Astrocyte (in vitro differentiated cells and primary cell): ENCODE measurements around the gene MAP1A. TPM values are rescaled to one million over a fixed set of nuclear protein-coding genes. Genes with fewer than 3 reads are reported as not detected.

ENCODE experiments used
- DNase-seq: peaks from one replicate; pipeline ENCODE4 v3.0.0-alpha.2; 2010; ENCODE audit warnings: low read depth
- FAIRE-seq: peaks from 2 replicates; lab custom pipeline; 2011; peaks lifted over from hg19 to GRCh38; lab: Jason Lieb, UNC
- H2AFZ ChIP-seq: 2 replicates; pipeline ENCODE4 v1.6.0; 2012; ENCODE audit warnings: low read depth, low read length, inconsistent platforms
- H3K27ac ChIP-seq: 2 replicates; pipeline ENCODE4 v1.5.1; 2011; ENCODE audit warnings: low read depth, low read length, inconsistent platforms
- H3K27me3 ChIP-seq: 2 replicates; pipeline ENCODE4 v1.6.0; 2011; ENCODE audit warnings: low read length, inconsistent platforms; ENCODE audit not compliant: insufficient read depth
- H3K36me3 ChIP-seq: 2 replicates; pipeline ENCODE4 v1.5.1; 2011; ENCODE audit warnings: low read length, inconsistent platforms; ENCODE audit not compliant: insufficient read depth
- H3K4me1 ChIP-seq: 2 replicates; pipeline ENCODE4 v1.5.1; 2011; ENCODE audit warnings: low read length, inconsistent platforms; ENCODE audit not compliant: insufficient read depth
- H3K4me2 ChIP-seq: 2 replicates; pipeline ENCODE4 v1.6.0; 2012; ENCODE audit warnings: low read length, inconsistent platforms
- H3K4me3 ChIP-seq: 2 replicates; pipeline ENCODE4 v1.5.1; 2011; ENCODE audit warnings: low read depth, mild to moderate bottlenecking, low read length, inconsistent platforms; ENCODE audit not compliant: insufficient read depth
- H3K79me2 ChIP-seq: 2 replicates; pipeline ENCODE4 v1.6.0; 2012; ENCODE audit warnings: mild to moderate bottlenecking, low read length, inconsistent platforms; ENCODE audit not compliant: insufficient read depth
- H3K9ac ChIP-seq: 2 replicates; pipeline ENCODE4 v1.6.0; 2012; ENCODE audit warnings: mild to moderate bottlenecking, low read length, inconsistent platforms
- H3K9me3 ChIP-seq: 2 replicates; pipeline ENCODE4 v1.5.1; 2012; ENCODE audit warnings: low read depth, mild to moderate bottlenecking, low read length, inconsistent platforms; ENCODE audit not compliant: insufficient read depth
- H4K20me1 ChIP-seq: 2 replicates; pipeline ENCODE4 v1.6.0; 2012; ENCODE audit warnings: low read length, inconsistent platforms; ENCODE audit not compliant: insufficient read depth
- H3K27ac Mint-ChIP-seq: one replicate; pipeline ENCODE4 v1.8.0; 2021; ENCODE audit warnings: mild to moderate bottlenecking, mixed read lengths; ENCODE audit not compliant: unreplicated experiment
- H3K27me3 Mint-ChIP-seq: one replicate; pipeline ENCODE4 v1.8.0; 2021; ENCODE audit warnings: low read depth, mixed read lengths; ENCODE audit not compliant: unreplicated experiment
- H3K36me3 Mint-ChIP-seq: one replicate; pipeline ENCODE4 v1.8.0; 2021; ENCODE audit warnings: low read depth, mixed read lengths; ENCODE audit not compliant: unreplicated experiment
- H3K4me1 Mint-ChIP-seq: one replicate; pipeline ENCODE4 v1.8.0; 2021; ENCODE audit warnings: low read depth, mixed read lengths; ENCODE audit not compliant: unreplicated experiment
- H3K4me3 Mint-ChIP-seq: one replicate; pipeline ENCODE4 v1.8.0; 2021; ENCODE audit warnings: mild to moderate bottlenecking, moderate library complexity, mixed read lengths; ENCODE audit not compliant: unreplicated experiment
- H3K9me3 Mint-ChIP-seq: one replicate; pipeline ENCODE4 v1.8.0; 2021; ENCODE audit warnings: mild to moderate bottlenecking, mixed read lengths; ENCODE audit not compliant: unreplicated experiment
- EZH2 ChIP-seq: IDR thresholded peaks from 2 replicates; pipeline ENCODE4 v1.6.1; 2012; ENCODE audit warnings: mild to moderate bottlenecking, low read length, inconsistent platforms; ENCODE audit not compliant: insufficient read depth
- total RNA-seq: library from RNA; stranded (reverse); gene quantifications from 2 replicates; pipeline ENCODE4 v1.2.1, GENCODE V29; 2021
- TF ChIP-seq, protein P1 (sequence below): IDR thresholded peaks from 2 replicates; pipeline ENCODE4 v1.5.1; 2011; ENCODE audit warnings: low read depth, mild to moderate bottlenecking, inconsistent platforms, low read length, moderate library complexity; ENCODE audit not compliant: insufficient read depth

MAP1A gene
- total RNA-seq, 1 donor from 2014 or later, result 142 TPM

DNA sequence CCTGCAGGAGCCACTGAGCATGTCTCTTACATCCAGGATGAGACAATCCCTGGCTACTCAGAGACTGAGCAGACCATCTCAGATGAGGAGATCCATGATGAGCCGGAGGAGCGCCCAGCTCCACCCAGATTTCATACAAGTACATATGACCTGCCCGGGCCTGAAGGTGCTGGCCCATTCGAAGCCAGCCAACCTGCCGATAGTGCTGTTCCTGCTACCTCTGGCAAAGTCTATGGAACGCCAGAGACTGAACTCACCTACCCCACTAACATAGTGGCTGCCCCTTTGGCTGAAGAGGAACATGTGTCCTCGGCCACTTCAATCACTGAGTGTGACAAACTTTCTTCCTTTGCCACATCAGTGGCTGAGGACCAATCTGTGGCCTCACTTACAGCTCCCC is 6.2 kb downstream of the MAP1A start:
- peaks cover 8% of the 10 kb centered on the region for H3K9me3 Mint-ChIP-seq
- Histone ChIP-seq H3K4me2 (no peak overlapping the region), H3K79me2 (peaks cover 19% of the 10 kb centered on the region), H3K4me1 (peaks cover 6% of the 10 kb centered on the region), H3K4me3 (no peak overlapping the region), H2AFZ (no peak overlapping the region), H3K27ac (no peak overlapping the region), H3K9me3 (no peaks in the 10 kb centered on the region), H3K36me3 (peaks cover 47% of the 10 kb centered on the region), H4K20me1 (peaks cover 88% of the 10 kb centered on the region), H3K27me3 (no peaks in the 10 kb centered on the region), H3K9ac (no peak overlapping the region)
- no peak for DNase-seq
- no peaks in the 10 kb centered on the region for H3K27me3 Mint-ChIP-seq
- peaks cover 63% of the 10 kb centered on the region for H3K36me3 Mint-ChIP-seq
- no peak overlapping the region for H3K27ac Mint-ChIP-seq
- TF ChIP-seq, protein P1, sequence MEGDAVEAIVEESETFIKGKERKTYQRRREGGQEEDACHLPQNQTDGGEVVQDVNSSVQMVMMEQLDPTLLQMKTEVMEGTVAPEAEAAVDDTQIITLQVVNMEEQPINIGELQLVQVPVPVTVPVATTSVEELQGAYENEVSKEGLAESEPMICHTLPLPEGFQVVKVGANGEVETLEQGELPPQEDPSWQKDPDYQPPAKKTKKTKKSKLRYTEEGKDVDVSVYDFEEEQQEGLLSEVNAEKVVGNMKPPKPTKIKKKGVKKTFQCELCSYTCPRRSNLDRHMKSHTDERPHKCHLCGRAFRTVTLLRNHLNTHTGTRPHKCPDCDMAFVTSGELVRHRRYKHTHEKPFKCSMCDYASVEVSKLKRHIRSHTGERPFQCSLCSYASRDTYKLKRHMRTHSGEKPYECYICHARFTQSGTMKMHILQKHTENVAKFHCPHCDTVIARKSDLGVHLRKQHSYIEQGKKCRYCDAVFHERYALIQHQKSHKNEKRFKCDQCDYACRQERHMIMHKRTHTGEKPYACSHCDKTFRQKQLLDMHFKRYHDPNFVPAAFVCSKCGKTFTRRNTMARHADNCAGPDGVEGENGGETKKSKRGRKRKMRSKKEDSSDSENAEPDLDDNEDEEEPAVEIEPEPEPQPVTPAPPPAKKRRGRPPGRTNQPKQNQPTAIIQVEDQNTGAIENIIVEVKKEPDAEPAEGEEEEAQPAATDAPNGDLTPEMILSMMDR, result no peak
- peaks cover 14% of the 10 kb centered on the region for H3K4me1 Mint-ChIP-seq
- H3K4me3 Mint-ChIP-seq, result no peak overlapping the region
- no peak for FAIRE-seq

DNA sequence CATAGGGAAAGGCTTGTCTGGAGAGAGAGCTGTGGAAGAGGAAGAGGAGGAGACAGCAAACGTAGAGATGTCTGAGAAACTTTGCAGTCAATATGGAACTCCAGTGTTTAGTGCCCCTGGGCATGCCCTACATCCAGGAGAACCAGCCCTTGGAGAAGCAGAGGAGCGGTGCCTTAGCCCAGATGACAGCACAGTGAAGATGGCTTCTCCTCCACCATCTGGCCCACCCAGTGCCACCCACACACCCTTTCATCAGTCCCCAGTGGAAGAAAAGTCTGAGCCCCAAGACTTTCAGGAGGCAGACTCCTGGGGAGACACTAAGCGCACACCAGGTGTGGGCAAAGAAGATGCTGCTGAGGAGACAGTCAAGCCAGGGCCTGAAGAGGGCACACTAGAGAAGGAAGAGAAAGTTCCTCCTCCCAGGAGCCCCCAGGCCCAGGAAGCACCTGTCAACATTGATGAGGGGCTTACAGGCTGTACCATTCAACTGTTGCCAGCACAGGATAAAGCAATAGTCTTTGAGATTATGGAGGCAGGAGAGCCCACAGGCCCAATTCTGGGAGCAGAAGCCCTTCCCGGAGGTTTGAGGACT is 6.9 kb downstream of the MAP1A start:
- peaks cover 12% of the 10 kb centered on the region for H3K79me2 ChIP-seq
- FAIRE-seq (no peak), DNase-seq (no peak)
- no peak overlapping the region for H3K27ac ChIP-seq
- H3K27ac Mint-ChIP-seq, result no peak overlapping the region
- no peak overlapping the region for H3K4me2 ChIP-seq
- no peaks in the 10 kb centered on the region for H3K4me1 ChIP-seq
- no peak overlapping the region for H3K9ac ChIP-seq
- H3K36me3 Mint-ChIP-seq, result peaks cover 65% of the 10 kb centered on the region
- H3K9me3 ChIP-seq, result no peaks in the 10 kb centered on the region
- H2AFZ ChIP-seq, result no peak overlapping the region
- H3K4me1 Mint-ChIP-seq, result peaks cover 9% of the 10 kb centered on the region
- peaks cover 47% of the 10 kb centered on the region for H3K36me3 ChIP-seq
- peaks cover 8% of the 10 kb centered on the region for H3K9me3 Mint-ChIP-seq
- H3K27me3 ChIP-seq, result no peaks in the 10 kb centered on the region
- H3K4me3 Mint-ChIP-seq, result no peak overlapping the region
- no peaks in the 10 kb centered on the region for H3K27me3 Mint-ChIP-seq
- H3K4me3 ChIP-seq, result no peak overlapping the region
- TF ChIP-seq, protein P1, result no peak
- no peak for TF ChIP-seq EZH2
- H4K20me1 ChIP-seq, result peaks cover 81% of the 10 kb centered on the region

DNA sequence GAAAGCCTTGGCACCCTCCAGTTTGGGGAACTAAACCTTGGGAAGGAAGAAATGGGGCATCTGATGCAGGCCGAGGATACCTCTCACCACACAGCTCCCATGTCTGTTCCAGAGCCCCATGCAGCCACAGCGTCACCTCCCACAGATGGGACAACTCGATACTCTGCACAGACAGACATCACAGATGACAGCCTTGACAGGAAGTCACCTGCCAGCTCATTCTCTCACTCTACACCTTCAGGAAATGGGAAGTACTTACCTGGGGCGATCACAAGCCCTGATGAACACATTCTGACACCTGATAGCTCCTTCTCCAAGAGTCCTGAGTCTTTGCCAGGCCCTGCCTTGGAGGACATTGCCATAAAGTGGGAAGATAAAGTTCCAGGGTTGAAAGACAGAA is 7.7 kb downstream of the MAP1A start:
- no peak for DNase-seq

More for the DNA sequence above, 7.7 kb downstream of the MAP1A start:
- Histone ChIP-seq H3K36me3 (peaks cover 51% of the 10 kb centered on the region), H3K4me3 (no peak overlapping the region), H2AFZ (no peak overlapping the region), H3K79me2 (peaks cover 5% of the 10 kb centered on the region), H3K4me2 (no peak overlapping the region), H3K27me3 (no peaks in the 10 kb centered on the region), H3K9me3 (no peaks in the 10 kb centered on the region), H3K27ac (no peak overlapping the region), H3K4me1 (no peaks in the 10 kb centered on the region), H4K20me1 (peaks cover 73% of the 10 kb centered on the region), H3K9ac (no peak overlapping the region)
- no peak overlapping the region for H3K27ac Mint-ChIP-seq
- TF ChIP-seq, protein P1, result no peak
- no peak for TF ChIP-seq EZH2
- H3K36me3 Mint-ChIP-seq, result peaks cover 73% of the 10 kb centered on the region
- peak overlapping the region; percentile 14 for H3K4me3 Mint-ChIP-seq
- H3K4me1 Mint-ChIP-seq, result peaks cover 5% of the 10 kb centered on the region
- H3K27me3 Mint-ChIP-seq, result no peaks in the 10 kb centered on the region
- FAIRE-seq, result no peak
- H3K9me3 Mint-ChIP-seq, result peaks cover 8% of the 10 kb centered on the region
